Tibial nerve (tissue), 4 donors: ENCODE data around the gene RPL26.

Source experiments
- CTCF ChIP-seq, 5 experiments: fragments of 200-600 bp in 3 of 5; fragments of 450-650 bp in 2 of 5; sonication (generic) in 3 of 5; IDR thresholded peaks; one replicate each; pipeline ENCODE4 v1.5.1; 2016 to 2019; ENCODE audit warnings: antibody characterized with exemption in 5 of 5, mild to moderate bottlenecking in 3 of 5, moderate library complexity in 2 of 5
- EP300 ChIP-seq, 2 donors: sonication (generic); formaldehyde crosslinking; IDR thresholded peaks; one replicate each; pipeline ENCODE4 v1.6.1; 2017; ENCODE audit warnings: antibody characterized with exemption in 2 of 2, mild to moderate bottlenecking in 1 of 2
- POLR2A ChIP-seq, 2 donors: fragments of 450-650 bp; IDR thresholded peaks; one replicate each; pipeline ENCODE4 v1.6.1; 2017; ENCODE audit warnings: antibody characterized with exemption in 2 of 2, mild to moderate bottlenecking in 2 of 2, moderate library complexity in 2 of 2

- TF ChIP-seq CTCF (IDR thresholded peaks at IDR 0.05) (no peak), POLR2A (IDR thresholded peaks at IDR 0.05) (no peak), EP300 (IDR thresholded peaks at IDR 0.05) (no peak)
Observed at GRCh38 chr17:8345052-8345690, 37.8 kb downstream of the RPL26 start.
